Choroid plexus epithelial cell (primary cell): ENCODE measurements around the gene PLXNA2.

Experiments
- DNase-seq: peaks from one replicate; pipeline ENCODE4 v3.0.0-alpha.2; 2010; ENCODE audit warnings: low read depth
- H3K4me3 ChIP-seq: 2 replicates; pipeline ENCODE4 v1.5.1; 2011; ENCODE audit warnings: low read depth, mild to moderate bottlenecking, control low read depth, low read length, moderate library complexity
- CTCF ChIP-seq: conservative IDR thresholded peaks from 2 replicates; pipeline ENCODE4 v1.5.1; 2011; ENCODE audit warnings: low read depth, mild to moderate bottlenecking, control low read depth, inconsistent platforms, low read length, moderate library complexity

The PLXNA2 gene

GRCh38 chr1:208148380-208148779 is 95.8 kb downstream of the PLXNA2 start:
- no peak for DNase-seq
- H3K4me3 ChIP-seq: no peak overlapping the region
- TF ChIP-seq CTCF: no peak

- no peak overlapping the region for H3K4me3 ChIP-seq
- DNase-seq: no peak
- no peak for TF ChIP-seq CTCF
Measured at GRCh38 chr1:208146650-208147049, 97.5 kb downstream of the PLXNA2 start.

- no peak overlapping the region for H3K4me3 ChIP-seq
- DNase-seq: no peak
- no peak for TF ChIP-seq CTCF
Measured at GRCh38 chr1:208145167-208145566, 99.0 kb downstream of the PLXNA2 start.

- H3K4me3 ChIP-seq: no peak overlapping the region
- no peak for DNase-seq
- TF ChIP-seq CTCF: no peak
Measured at GRCh38 chr1:208142590-208143382, 101.4 kb downstream of the PLXNA2 start.

GRCh38 chr1:208141610-208142192 is 102.5 kb downstream of the PLXNA2 start:
- no peak overlapping the region for H3K4me3 ChIP-seq
- no peak for TF ChIP-seq CTCF
- DNase-seq: no peak

GRCh38 chr1:208139434-208140045 is 104.6 kb downstream of the PLXNA2 start:
- no peak overlapping the region for H3K4me3 ChIP-seq
- DNase-seq: no peak
- no peak for TF ChIP-seq CTCF
